Activated CD4-positive, alpha-beta T cell treated with anti-CD3 and anti-CD28 coated beads for 4 hours (primary cell): ENCODE results near the gene SMOC1.

Experiments
- DNase-seq, 2 donors: peaks; one replicate each; pipeline ENCODE4 v3.0.0-alpha.2; 2020

The SMOC1 gene

DNA sequence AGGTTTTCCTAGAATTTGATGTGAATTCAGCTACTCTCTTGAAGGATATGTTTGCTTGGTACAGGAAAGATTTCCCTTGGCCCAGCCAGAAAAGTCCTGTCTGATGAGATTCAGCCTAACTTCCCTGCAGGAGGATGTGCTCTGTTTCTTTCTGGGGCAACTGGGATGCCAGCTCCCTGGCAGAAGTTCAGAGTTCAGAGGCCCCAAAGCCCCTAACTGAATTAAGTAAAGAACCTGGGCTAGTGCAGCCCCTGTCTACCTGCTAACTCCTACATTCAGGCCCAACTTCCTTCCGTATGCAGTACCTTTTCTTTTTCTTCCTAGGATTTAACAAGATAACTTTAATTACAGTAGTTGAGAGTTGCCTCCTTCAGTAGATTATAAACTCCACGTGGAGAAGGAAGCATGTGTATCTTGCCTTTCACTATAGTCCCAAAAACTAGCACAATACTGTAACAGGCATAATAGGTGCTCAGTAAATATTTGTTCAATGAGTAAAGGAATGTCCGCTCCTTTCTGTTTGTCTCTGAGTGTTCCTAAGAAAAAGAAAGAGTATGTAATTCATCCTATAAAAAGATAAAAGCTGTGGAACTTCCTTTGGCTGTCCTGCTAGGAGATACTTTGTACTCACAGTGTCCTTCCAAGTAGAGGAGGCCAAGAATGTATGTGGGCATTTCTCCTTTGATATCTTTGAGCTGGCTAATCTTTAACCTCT, 168.5 kb downstream of the SMOC1 start:
- no peak for DNase-seq

DNA sequence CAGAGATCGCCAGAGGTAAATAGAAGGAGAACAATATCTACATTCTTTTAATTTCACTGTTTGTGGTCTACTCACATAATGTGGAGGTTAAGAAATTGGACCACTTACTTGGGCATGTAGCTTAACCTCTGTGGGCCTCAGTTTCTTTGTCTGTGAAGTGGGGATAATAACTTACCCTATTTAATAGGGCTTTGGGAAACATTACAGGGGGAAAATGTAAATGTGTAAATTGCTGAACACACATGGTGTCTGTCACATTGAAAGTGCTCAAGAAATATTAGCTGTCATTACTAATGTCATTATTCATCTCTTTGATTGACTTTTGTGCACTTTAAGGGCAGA, 169.1 kb downstream of the SMOC1 start:
- no peak for DNase-seq

DNA sequence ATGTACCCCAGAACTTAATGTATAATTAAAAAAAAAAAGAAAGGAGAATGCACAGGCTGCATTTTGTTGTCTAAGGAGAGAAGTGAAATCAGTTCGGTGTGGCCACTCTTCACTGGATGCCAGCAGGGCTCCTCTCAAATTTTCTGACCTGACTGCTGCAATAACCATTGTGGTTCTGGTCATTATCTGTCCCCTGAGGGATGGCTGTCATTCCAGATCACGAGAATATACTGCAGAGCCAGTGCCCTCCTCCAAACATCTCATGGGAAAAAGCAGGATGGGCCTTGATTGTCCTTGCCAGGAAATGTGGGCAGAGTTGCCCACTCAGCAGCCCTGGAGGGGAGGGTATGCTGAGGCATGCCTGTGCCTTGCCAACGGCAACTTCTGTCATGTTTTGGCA, 170.4 kb downstream of the SMOC1 start:
- no peak for DNase-seq

DNA sequence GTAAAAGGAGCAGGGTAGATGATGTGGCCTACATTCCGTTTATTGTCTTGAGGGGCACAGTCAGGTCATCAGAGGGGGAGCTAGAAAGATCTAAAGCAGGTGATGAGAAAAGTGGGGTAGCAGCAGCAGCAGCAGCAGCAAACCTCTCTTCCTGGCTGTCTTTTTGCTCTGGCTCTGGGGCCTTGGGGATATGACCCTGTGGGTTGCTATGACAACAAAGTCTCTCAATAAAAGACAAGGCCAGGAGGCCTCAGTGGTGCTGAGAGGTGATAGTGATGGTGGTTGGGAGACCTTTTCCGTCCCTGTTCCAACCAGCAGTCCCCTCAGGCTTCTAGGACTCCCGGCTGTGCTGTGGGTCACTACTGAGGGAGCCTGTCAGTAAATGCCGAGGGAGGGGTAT, 170.9 kb downstream of the SMOC1 start:
- DNase-seq, result no peak

DNA sequence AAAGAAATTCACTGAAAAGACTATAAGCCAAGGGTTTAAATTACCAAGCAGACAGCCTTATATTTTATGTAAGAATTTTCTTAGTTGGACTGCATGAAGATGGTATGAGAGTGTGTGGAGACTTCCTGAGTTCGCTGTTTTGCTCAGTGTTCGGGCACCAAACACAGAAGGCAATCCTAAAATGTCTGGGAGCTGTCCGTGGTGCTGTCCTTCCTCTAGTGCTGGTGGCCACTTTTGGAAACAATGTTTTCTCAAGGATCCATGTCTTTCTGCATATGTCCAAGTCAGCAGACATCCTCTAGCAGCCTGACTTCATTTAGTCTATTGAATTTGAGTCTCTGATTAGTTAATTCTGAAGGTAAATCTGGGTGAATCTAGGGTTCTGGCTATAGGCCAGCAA, 173.8 kb downstream of the SMOC1 start:
- DNase-seq, result no peak

DNA sequence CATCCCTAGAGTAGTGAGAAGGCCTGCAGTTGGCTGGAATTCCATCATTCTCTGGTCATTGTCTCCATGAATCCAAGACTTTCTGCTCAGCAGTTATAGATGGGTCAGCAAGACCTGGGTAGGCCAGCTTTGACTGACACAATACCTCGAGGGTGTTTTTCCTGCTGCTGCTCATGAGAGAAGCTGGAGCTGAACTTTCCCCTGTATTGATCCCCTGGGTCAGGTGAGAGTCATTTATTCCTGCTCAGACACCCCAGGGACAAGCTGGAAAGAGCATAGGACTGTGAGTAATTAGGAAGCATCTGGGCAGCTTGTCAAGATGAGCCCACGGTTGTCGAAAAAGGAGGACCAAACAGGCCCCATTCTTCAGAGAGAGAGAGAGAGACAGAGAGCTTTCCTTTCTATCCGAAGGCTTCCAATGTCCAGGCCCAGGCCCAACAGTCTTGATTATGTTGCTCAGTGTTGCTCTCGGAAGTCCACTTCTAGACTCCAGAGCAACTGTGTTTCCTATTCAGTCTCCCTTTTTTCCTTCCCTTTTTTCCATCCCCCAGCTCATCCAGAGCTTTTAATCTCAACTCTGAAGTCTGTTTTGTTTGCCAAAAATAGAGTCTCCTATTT, 178.4 kb downstream of the SMOC1 start:
- no peak for DNase-seq

DNA sequence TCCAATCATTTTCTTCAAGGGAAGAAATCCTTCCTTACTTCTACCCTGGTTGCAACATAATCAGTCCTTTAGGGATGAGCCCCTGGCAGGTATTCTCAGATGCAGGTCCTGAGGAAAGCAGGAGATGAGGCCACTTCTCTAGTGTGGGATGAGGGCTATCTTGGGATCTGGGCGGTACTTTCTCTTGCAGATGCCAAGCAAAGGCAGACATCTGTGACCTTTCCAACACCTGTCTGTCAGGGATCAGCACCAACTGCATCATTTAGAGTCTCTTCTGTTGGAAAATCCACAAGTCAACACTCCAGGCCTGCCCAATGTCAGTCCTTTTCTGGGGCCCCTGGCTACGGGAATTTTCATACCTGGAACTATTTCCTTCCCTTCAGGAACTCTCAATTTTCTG, 180.3 kb downstream of the SMOC1 start:
- DNase-seq, result no peak

DNA sequence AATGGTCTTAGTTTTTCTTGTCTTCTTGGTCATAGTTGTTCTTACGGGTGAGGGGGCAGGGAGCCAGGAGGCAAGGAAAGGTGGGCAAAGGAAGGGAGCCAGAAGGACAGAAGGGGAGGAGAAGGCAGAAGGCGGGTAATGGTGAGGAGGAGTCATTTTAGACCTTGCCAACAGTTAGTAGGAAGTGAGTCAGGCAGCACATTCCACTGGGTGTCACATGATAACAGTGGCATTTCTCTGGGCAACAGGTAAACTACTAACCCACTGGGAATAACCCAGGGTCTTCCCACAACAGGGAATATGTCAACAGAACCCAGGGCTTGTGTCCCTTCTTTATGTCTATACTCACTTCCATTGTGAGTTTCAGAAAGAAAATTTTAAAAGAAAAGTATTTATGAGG, 181.9 kb downstream of the SMOC1 start:
- DNase-seq, result no peak

DNA sequence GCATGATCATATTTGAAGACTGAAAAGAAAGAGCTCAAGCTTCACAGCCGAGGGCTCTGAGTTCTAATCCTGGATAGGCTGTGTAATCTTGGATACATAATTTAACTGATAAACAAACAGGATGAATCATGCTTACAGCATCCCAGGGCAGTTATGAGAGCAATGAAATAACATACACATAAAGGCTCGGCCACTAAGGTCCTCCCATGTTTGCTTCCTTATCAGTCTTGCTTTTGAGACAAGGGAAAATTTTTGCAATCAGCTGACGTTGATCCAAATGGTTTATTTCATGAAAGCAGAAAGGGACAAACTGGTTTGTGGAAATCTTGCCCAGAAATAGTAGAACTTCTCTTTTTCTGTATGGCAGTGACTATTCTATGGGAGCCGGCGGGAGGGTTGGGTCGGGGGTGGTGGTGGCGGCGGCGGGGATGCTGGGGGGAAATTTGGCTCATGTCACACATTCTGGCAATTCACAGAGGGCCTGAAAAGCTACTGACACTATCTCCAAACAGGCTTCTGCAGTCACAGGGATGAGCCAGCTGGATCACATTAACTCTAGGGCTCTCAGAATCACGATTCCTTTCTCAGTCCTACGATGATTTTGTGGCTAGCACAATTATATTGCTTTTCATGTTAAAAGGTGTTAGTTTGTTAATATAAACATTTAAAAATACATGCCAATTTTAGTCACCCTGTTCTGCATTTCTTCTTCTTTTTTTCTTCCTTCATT, 185.1 kb downstream of the SMOC1 start:
- DNase-seq, result no peak

DNA sequence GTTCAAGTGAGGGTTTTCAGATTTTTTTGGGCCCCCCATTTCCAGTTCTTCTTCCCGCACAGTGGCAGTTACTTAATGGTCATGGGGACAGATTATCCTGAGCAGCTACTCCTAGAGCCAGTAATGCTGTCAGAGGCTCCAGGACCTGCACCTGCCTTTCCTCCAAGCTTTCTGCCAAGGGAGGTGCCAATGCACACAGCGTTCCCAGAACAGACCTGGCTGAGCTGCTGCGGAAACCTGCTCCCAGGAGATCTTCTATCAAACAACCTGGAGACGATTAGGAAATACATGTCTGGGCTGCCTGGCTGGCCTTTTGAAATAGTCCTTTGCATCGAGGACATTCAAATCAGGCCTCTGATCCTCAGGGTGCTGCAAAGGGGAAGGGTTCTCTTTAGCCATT, 188.6 kb downstream of the SMOC1 start:
- no peak for DNase-seq

DNA sequence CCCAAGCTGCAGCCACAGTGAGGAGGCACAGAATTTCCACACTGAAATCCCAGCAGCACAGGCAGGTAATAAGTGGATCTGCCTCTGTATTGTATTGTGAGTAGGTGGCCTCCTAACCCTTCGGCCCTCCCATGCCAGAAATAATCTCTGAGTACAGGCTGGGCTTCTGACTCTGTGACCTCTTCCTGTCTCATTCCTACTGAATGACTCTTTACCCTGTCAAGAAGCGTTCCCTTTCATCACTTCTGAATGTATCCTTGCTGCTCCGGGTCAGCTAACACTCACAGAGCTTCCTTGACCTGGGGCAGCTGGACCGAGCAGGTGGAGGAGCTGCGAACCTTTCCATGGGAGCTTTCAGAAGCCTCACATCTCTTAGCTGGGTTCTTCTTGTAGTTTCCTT, 190.0 kb downstream of the SMOC1 start:
- DNase-seq, result no peak

DNA sequence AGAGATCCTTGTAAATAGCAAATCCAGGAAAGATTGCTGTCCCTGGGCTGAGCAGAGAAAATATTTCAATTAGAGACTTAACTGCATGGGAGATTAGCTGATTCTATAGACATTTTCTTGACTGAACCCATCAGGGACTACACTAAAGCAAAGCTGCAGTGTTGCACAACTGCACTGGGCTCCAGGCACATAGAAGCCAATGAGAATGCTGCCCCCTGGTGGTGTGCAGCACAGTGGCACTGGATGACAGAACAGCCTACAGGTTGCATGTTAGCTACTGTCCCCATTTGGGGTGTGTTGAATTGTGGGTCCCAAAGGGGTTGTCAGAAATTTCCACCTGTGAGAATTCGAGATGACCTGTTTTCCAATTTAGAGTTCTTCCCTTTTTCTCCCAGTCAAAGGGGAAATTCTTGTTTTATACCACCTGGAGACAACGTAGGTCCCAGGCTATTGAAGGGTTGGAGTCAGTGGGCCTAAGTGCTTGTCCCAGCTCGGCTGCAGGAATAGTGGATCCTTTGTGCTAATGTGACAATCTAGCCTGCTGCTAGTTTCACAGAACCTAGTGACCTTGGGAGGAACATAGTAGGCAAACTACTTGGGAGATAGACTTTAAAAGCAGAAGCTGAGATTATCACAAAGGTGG, 194.8 kb downstream of the SMOC1 start:
- DNase-seq, result peak; percentile 4 to 17

DNA sequence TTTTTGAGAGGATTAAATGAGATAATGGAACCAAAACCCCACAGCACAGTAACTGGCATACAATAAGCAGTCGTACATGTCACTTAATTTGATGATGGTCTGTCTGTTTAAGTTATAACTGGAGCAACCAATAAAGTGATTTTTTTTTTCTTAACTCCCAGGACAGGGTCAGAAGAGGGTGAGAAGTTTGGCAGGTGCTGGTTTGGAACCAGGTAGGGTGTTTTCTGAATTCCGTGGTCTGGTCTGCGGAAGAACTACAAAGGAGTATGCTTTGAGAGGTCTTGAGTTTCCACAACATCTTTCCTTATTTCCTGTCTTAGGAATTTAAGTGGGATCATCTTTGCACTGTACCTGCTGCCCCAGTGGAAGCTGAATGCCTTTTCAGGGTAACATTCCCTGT, 197.8 kb downstream of the SMOC1 start:
- no peak for DNase-seq

DNA sequence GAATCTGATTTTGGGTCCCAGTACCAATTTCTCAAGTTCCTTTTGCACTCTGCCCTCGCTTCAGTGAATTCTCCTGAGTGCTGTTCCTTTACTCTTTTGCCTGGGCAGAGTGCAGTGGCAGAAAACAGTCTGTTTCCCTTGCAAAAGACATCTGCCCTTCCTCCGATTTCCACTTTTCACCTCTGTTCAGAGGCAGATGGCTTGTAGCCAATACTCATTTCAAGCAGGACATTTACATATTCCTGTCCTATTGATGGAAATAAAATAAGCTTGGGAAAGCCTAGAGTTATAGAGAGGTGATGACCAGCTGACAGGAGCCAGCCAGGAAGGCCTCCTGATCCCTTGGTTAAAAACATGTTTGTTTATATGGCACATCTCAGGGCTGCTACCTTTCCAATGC, 198.5 kb downstream of the SMOC1 start:
- DNase-seq, result no peak

DNA sequence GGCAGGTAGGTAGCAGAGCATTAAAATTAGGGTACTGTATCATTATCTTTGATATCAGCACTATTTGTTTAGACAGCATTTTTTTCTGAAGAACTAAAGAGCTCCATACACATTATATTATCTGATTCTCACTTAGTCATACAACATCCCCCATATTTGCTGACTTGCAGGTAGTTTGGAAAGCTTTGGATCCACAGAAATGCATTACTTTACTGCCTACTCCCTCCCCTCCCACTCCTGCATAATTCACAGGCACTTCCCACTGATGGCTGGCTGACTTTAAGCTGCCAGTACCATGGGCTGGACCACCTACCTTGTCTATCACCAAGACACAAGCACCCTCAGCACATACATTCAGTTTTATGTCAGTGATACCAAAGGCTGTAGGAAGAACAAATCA, 199.1 kb downstream of the SMOC1 start:
- DNase-seq, result no peak

DNA sequence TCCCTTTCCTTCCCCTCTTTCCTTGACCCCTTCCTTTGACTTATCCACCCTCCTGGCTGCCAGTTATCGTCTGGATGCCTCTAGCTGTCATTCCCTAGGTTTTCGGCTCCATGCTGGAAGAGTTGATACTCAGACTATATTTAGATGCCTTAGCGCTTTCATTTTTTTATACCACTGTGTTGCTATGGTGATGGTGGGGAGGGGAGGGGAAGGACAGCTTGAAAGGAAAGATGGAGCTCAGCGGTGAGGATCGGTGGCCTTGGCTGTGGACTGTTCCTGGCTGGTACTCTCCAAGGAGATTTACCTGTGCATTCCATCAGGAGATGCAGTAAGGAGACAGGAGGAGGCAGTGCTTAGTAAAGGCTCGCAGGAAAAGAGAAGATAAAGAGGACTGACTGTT, 200.9 kb downstream of the SMOC1 start:
- DNase-seq, result no peak
